Activated effector memory CD4-positive, alpha-beta T cell treated with anti-CD3 and anti-CD28 coated beads, Interleukin-2, amount 50 U/mL, for 16 hours (primary cell): Measurements from ENCODE around the gene KIAA1217.

Experiments used
- DNase-seq: peaks from one replicate; pipeline ENCODE4 v3.0.0-alpha.2; 2020

The KIAA1217 gene

DNA sequence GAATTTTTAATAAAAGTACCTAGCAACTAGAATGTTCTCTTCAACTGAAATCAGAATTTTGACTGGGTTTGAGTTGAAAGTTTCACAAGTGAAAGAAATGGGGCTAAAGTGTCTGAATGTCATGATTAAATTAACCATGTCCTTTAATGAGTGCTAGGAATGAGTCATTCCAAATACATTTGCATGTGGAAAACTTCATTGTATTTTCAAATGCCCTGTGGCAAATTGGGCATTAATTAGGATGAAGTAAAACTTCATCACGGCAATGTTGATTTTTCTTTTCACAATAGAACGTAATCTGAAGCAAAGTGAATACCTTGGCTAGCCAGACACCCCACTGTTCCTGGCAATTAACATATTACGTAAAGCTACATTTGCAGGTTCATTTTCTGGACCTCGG lies 166.6 kb downstream of the KIAA1217 start:
- no peak for DNase-seq

DNA sequence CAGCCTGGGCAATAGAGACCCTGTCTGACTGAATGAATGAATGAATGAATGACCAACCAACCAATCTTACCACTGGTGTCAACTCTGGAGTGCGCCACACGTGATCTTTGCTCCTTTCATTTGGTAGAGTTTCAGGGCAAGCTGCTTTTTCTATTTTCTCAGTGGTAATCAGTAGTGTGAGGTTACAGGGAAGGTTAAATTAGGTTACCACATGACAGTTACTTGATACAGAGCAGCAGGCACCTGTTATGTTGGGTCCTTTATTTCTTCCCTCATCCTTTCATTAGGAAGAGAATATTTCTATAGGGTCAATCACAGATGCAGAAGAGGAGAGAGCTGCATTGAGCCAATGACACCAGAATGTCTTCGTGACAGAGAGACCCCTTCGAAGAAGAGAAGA lies 167.8 kb downstream of the KIAA1217 start:
- no peak for DNase-seq

DNA sequence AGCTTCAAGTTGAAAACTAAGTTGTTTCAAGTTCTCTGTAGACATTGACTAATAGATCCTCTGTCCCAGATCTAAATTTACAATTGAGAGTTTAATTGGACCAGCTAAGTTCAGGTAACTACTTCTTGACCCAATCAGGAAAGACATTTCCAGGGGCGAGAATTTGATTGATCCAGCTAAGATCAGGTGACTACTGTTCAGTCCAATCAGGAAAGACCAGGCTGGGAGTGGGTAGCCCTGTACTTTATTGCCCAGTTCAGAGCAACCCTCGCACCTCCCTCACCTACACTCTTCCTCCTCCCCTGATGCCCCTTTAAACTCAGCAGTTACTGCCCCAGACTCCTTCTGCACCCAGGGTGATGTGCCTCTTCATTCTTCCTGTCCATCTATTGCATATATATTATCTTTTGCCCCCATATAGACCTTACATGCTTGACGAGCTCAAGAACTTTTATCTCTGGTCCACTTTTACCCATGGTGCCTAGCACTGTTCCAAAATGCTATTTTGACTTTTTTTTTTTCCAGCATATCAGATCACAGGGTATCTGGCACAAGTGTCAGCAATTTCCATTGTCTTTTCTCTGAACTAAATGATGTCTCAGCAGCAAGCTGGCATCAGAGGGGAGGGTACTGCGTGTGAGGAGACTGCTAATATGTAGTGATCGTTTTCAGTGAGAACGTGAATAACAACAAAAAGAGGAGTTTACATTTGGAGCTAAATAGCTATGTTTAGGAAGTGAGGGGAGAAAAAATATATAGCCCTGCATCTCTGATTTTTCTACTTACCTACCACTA lies 169.4 kb downstream of the KIAA1217 start:
- DNase-seq: no peak

DNA sequence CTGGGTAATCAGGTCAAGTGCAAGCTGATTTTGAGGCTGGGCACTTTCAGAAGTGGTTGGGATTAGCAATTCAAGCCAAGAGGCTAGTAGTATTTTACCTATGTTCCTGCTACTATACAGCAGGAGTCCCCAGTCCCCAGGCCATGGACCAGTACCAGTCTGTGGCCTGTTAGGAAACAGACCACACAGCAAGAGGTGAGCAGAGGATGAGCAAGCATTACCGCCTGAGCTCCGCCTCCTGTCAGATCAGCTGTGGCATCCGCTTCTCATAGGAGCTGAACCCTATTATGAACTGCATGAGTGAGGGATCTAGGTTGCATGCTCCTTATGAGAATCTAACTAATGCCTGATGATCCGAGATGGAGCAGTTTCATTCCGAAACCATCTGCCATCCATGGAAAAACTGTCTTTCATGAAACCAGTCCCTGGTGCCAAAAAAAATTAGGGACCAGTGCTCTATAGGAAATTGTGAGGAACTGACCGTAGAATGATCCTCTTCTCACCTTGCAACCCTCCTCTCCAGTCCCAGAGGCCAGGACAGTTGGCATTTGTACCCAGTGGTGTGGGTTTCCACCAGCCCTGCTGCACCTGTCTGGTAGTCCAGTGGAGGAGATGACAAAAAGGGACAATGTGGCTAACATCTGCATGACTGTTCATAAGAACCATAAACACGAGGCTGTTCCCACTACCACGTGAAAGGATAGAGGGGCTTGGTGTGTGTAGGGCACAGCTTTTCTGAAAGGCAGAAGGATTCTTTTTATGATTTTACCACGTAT lies 172.5 kb downstream of the KIAA1217 start:
- no peak for DNase-seq

DNA sequence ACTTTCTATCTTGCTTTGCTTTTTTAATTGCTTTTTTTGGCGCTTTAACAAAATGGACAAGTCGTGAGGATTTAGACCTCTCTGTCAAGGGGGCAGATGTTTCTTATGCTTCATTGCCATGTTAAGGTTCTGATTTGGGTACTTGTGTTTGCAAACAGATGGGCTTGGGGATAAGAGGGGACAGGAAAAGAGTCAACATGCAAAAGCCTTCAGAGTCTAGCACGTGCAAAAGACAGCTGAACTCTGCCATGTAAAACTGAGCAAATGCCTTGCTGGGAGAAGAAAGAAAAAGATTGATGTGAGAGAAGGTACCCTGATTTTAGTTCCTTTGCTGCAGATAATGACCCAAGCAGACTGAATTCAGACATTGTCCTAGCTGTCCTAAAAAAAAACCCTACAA lies 173.1 kb downstream of the KIAA1217 start:
- no peak for DNase-seq

DNA sequence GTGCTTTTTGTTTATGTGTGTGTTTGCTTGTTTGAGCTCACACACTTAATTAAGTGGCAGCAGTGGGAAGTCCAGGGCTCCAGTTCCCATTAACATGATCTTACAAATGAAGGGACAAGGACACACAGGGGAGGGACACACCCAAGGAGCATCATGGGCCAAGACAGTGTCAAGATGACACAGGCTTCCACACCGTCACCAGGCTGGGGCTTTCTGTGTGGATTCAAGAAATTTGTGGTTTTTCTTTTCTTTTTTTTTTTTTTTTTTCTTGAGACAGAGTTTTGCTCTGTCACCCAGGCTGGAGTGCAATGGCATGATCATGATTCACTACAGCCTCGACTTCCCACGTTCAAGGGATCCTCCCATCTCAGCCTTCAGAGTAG lies 173.6 kb downstream of the KIAA1217 start:
- DNase-seq: no peak

DNA sequence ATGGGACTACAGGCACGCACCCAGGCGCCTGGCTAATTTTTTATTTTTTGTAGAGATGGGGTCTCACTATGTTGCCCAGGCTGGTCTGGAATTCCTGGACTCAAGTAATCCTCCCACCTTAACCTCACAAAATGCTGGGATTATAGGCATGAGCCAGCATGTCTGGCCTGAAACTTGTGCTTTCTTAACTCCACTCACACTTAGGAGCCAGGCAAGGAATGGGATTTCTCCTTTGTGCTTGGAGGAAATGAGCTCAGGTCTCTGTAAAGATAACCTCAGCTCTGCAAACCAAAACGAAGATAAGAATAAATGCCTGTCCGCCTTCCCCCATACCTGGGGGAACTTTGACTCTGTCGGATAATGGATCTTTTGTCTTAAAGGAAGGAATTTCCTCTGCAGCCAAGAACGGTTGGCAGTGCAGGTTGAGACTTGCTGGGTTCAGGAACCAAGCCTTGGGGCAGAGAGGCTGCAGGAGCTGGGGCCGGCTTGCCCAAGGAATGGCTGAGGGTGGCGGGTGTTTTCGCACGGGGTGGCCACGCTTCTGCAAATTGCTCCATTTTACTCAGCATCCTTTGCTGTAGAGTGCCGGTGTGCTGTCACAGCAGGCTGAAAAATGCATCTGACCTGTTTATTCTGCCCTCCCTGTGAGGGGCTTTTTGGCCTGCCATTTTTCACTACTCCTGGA lies 174.2 kb downstream of the KIAA1217 start:
- DNase-seq: no peak

DNA sequence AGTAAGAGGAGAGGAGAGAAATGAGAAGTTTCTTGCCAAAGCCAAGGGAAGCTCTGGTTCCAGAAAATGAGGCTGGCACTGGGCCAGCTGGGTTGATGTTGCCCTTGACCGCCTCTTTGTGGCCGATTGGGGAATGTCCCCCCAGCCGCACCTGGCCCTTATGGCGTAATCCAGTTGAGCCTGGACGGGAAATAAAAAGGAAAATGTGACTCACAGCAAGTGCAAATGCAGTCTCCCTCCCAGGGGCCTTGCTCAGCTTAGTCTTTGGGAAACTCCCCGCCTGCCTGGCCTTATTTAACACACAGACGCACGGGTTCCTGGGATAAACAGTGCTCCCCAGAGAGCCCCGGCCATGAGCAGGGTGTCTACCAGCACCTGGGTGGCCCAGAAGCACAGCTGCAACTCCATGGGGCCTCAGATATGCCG lies 174.8 kb downstream of the KIAA1217 start:
- peak; percentile 64 for DNase-seq

DNA sequence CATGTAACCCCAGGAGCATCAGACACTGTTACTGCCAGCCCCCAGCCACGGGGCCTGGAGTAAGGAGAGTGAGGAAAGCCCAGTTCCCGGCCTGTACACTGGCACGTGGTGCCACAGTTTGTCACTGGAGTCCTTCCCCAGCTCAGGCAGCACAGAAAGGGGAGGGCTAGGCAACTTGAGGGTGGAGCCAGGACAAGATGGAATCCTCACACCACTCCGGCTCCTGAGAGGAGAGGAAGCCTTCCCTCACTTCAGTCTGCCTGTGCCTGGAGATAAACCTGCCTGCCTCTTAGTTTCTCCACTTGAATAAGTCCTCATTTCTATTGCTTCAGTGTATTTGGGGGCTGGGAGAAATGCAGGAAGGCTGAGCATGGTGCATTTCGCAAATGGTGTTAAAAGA lies 176.0 kb downstream of the KIAA1217 start:
- no peak for DNase-seq

DNA sequence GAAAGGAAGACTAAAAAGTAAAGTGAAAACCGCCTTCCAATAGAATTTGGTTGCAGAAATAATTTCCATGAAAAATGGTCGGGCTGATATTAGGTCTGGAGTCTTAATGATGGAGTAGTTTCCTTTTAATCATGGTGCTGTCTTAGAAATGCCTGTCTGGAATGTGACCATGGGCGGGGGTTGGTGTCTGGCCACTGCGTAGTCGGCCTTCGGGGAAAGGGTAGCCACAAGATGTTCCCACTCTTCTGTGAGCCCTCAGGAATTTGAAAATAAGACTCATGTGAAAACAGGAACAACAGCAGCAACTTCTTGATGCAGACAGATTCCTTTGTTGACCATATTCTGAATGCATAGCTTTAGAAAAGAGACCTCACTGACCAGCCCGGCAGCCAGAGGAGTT lies 176.8 kb downstream of the KIAA1217 start:
- no peak for DNase-seq

DNA sequence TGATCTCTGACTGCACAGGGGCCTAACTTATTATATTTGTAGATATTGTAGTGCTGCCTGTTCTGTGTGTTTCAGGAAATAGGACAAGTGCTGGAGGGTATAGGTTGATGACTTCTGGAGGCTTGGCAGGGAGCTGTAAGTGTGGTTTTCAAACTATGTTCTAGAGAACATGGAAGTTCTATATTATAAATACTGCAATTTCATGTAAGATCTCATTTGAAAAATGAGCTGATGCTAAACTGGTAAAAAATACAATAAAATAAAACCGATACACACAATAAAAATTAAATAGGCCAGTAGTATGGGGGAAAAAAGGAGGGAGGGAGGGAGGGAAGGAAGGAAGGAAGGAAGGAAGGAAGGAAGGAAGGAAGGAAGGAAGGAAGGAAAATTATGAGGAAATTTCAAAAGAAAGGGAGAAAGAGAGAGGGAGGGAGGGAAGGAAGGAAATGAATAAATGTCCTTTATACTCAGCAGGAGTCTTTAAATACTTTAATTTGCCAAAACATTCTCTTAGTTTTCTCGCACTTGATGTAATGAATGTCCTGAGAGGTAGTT lies 181.3 kb downstream of the KIAA1217 start:
- DNase-seq: no peak

DNA sequence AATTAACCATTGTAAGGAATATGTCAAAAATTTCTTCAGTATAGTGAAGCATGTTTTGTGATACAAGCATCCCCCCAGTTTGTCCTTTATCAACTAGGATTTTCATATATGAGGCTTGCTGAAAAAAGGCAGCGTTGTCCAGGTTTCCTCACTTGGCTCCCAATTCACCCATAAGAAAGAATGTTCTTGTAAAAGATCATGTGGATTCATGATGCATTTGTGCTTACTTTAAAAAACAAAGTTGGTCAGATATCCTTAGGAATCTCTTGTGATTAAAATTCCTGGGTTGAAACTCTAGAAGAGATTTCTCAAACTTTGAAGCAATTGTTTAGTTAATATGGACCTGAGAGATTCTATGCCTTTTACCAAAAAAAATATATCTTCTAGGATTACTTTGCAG lies 181.8 kb downstream of the KIAA1217 start:
- DNase-seq: no peak

DNA sequence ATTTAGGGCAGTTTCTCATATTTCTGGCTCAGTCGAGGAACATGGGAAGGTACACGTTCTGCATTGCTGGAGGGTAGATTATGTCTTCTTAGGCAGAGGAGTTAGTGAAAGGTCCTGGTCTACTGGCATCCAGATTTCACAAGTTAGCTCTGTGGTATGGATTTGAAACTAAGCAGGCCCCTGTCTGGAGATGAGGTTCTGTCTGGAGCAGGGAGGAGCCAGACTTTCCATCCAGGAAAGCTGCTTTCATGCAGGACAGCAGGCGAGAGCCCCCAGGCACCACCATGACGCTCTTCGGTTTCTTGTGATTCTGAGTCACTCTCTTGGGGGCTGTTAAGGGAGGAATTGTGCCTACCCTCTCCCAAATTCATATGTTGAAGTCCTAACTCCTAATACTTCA lies 184.3 kb downstream of the KIAA1217 start:
- DNase-seq: no peak

DNA sequence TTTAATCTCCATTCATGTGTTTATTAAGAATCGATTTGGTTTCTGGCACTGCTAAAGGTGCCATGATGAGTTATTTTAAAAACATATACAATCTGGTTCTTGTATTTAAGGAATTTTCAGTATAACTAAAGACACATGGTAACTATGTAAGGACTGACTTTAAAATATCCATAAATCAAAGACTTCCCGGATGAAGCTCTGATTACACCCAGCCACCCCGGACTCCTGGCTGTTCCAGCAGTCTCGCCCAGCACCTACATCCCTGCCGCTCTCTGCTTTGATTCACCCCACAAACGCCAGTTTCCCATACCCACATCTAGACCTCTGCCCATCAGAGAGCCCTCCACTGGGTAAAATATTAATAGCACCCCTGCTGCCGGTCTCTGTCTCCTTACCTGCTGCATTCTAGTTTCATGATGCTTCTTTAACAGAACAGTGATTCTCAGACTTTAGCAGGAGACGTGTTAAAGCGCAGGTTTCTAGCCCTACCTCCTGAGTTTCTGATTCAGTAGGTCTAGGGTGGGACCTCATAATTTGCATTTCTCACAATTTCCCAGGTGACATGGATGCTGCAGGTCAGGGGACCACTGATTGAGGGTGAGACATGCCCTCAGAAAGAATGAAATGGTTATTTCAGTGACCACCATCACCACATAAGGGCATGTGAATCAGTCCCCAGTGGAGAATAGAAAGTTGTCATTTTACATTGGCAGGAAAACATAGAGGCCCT lies 185.7 kb downstream of the KIAA1217 start:
- DNase-seq: no peak

DNA sequence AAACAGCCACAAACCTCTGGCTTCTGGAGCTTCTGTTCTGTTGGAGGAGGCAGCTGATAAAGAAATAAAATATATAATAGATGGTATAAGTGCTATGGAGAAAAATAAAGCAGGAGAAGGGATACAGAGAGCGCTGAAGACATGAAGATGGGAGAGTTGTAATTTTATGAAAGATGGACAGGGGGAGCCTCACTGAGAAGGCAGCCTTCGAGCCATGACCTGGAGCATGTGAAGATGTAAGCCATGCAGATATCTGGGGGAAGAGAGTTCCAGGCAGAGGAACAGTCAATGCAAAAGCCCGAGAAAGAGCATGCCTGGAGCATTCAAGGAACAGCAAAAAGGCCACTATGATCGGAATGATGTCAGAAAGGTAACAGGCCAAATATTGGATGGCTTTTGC lies 187.5 kb downstream of the KIAA1217 start:
- DNase-seq: no peak

DNA sequence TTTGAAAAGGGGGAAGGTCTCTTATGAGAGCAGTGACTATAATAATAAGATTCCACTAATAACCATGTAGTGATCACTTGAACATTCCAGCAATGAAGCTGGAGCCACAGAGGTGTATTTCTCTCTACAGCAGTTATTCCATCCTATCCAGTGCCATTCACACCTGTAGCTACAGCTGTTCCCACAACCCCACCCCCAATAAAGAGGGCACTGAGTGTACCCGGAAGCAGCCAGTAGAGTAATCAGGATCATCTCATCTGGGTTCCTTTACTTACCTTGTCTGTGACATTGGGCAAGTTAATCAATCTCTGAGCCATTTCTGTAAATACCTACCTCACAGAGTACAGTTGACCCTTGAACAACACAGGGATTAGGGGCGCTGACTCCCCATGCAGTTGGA lies 188.7 kb downstream of the KIAA1217 start:
- no peak for DNase-seq

DNA sequence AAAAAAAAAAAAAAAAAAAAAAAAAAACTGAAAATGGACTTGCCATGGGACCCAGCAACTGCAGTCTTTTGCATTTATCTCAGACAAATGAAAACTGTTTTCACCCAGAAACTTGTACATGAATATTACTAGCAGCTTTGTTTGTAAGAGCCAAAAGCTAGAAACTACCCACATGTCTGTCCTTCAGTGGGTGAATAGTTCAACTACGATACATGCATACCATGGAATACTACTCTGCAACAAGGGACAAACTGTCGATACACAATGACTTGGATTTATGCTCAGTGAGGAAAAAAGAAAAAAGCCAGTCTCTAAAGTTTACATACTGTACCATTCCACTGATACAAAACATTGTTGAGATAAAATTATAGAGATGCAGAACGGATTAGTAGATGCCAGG lies 195.6 kb downstream of the KIAA1217 start:
- no peak for DNase-seq

DNA sequence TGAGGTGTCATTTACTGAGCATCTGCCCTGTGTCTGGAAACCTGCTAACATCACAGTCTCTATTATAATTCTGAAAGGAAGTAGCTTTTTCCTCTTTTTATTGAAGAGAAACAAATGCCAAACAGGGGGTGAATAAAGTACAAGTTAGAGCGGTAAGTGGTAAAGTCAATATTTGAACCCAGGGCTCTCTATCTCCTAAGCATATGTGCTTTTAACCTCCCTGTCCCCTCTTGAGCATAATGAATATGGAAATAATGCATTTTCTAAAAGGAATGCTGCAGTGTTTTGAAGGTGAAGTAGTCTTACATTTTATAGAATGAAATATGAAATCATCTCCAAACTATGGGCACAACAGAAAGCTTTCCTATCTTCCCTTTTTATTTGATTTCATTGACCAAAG lies 196.7 kb downstream of the KIAA1217 start:
- no peak for DNase-seq

DNA sequence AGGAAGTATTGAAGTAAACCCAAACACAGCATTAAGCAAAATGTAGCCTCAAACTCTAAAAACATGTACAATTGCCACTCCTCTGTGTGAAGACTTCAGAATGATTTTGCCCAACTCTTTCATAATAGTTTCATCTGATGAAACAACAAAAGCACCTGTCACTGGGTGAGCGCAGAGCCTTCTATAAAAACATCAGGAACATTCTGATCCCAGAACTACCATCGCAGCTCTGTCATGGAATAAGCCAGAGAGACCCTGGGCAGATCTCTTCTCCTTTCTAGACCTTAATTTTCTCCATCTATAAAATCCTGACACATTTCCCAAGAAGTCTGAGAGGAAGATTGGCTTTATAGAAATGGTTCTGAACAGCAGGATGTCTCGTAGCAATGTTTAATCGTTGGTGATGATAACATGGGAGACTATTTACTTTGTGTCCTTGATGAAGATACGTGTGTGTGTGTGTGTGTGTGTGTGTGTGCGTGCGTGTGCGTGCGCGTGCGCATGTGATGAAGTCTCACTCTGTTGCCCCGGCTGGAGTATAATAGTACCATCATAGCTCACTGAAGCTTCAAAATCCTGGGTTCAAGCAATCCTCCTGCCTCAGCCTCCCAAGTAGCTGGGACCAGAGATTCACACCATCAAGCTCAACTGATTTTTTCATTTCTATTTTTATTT lies 198.0 kb downstream of the KIAA1217 start:
- DNase-seq: no peak

DNA sequence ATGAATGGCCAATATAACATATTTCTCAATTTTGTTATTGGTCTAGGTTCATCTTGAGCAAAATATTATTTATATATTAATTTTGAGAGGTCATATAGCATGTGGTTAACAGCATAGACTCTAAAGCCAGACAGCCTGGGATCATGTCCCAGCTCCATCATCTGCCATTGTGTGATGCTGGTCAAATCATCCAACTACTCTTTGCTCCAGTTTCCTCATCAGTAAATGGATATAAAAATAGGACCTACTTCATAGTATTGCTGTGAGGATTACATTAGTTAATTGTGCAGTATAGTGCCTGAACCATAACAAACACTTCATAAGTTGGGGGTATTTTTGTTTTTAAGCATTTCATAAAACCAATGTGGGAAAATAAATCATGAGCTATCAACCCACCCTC lies 199.0 kb downstream of the KIAA1217 start:
- no peak for DNase-seq

DNA sequence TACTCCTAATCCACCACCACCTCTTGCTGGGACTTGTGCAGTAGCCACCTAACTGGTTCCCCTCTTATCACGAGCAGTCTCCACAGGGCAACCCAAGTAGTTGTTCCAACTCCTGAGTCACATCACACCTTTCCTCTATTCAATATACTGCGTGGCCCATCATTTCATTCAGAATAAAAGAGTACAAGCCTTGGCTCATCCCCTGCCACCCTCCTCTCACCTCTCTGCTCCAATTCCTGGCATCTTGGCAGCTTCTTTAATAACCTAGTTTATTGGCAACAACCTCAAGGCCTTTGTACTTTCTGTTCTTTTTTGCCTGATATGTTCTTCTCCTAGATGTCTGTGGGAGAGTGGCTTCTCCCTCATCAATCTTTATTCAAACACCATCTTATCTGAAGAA lies 199.4 kb downstream of the KIAA1217 start:
- no peak for DNase-seq

DNA sequence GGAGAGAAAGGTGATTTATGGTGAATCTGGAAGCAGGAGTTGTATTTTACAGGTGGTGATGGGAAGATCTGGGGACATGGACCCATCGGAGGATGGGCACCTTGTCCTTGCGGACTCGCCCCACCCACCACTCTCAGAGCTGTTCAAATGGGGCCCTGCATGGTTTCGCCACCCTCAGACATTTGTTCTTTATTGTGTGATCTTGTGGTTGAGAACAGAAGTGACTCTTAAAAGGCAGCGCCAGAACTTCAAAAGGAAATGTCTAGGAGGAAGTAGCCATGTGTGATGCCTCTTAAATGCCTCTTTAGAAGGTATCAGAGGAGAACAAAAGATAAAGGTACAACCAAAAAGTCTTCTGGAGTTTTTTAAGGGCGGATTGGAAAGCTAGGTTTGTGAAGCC lies 205.7 kb downstream of the KIAA1217 start:
- DNase-seq: no peak
